NCI-H1436 treated with DMSO at 0.1 percent for 48 hours (cell line): ENCODE measurements around the gene NPIPA1.
"Not testable (repeated sequence)": the region's sequence is repeated elsewhere in the genome, so short reads cannot be mapped to it uniquely, and the experiment has no call there.

ENCODE experiments used
- DNase-seq: peaks from one replicate; lab custom pipeline; 2025; lab: John Stamatoyannopoulos, UW

Gene NPIPA1

DNA sequence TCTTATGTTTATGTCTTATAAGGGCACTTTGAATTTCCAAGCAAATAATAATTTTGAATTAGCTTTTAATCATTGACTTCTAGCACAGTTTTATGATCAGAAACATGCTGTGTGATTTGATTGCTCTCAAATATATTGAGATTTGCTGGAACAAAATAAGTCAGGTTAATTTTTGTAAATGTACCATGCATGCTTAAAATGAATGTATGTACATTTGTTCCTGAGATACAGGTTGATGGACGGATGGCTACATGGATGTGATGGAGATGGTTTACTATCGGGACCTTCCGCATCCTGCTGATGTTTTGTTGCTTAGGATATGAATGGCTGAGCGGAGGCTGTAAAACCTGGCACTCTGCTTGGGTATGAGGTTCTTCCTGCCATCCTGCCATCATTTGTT lies at the start of gene NPIPA1:
Gene NPIPA1 (plus strand): TSS at position 301 of the 400 bp plus-strand sequence. CDS start 0 bp downstream, at position 301.
- DNase-seq, result not testable (repeated sequence)

- not testable (repeated sequence) for DNase-seq
Observed at GRCh38 chr16:14892111-14892510, 45.1 kb upstream of the NPIPA1 start.

GRCh38 chr16:14895382-14895781 lies 41.9 kb upstream of the NPIPA1 start:
- not testable (repeated sequence) for DNase-seq

- DNase-seq, result not testable (repeated sequence)
Observed at GRCh38 chr16:14896023-14896422, 41.2 kb upstream of the NPIPA1 start.

DNA sequence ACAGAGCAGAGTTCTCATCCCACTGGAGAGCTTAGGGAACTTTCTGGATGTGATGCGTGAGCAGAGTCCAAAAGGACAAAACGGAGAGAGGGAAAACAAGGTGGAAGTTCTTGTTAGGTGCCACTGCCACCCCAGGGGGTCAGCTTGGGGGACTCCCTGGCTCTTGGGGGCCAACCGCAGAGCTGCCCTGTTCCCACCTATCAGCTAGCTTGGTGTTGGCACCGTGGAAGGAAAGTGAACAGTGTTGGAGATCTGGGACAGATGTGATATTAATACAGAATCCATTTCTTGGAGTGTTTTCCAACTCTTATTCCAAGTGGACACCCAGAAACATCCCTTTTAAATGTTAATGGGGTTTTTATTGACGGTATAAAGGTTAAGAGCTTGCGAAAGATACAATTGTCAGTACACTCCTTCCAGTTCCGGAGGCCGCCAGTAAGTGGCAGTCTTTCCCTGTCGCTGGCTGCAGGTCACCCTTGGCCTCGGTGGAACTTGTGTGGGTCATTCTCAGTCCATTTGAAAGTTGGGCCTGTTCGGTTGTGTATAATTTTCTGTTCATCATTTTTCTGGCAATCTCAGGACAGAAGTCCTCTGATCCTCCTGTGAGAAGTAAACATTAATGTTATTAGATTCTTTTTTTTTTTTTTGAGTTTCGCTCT lies 40.1 kb upstream of the NPIPA1 start:
- not testable (repeated sequence) for DNase-seq

- DNase-seq, result not testable (repeated sequence)
Observed at GRCh38 chr16:14898162-14898561, 39.1 kb upstream of the NPIPA1 start.

GRCh38 chr16:14903191-14903957 lies 33.9 kb upstream of the NPIPA1 start:
- DNase-seq, result not testable (repeated sequence)

DNA sequence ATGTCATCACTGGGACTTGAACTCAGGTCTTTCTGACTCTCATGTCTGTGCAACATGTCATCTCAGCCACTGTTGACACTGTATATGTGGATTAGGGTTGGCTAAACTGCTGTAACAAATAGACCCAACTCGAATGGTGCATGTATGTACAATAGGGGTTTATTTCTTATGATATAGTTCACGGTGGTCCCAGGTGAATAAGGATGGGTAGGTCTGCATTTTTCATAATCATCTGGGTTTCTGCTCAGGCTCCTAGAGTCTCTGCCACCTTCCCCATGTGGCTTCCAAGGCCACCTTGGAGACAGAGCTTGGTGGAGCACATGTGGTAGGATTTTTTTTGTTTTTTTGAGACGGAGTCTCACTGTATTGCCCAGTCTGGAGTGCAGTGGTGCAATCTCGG lies 27.5 kb upstream of the NPIPA1 start:
- not testable (repeated sequence) for DNase-seq

DNA sequence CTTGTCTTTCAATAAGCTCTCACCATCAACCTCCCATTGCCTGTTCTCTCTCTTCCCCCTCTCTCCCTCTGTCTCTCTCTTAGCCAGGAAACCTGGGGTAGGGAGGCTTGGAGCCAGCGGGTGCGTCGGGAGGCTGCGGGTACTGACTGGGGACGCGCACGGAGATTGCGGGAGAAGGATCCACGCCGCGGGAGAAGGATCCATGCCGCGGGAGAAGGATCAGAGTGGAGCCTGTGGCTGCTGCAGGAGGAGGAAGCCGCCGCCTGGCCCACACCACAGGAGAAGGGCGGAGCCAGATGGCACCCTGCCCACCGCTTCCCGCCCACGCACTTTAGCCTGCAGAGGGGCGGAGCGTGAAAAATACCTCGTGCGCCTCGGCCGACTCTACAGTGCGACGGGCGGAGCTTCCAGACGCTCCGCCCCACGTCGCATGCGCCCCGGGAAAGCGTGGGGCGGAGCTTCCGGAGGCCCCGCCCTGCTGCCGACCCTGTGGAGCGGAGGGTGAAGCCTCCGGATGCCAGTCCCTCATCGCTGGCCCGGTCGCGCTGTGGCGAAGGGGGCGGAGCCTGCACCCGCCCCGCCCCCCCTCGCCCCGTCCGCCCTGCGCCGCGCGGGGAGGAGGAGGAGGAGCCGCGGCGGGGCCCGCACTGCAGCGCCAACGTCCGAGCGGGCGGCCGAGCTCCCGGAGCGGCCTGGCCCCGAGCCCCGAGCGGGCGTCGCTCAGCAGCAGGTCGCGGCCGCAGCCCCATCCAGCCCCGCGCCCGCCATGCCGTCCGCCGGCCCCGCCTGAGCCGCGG lies 26.2 kb upstream of the NPIPA1 start:
- not testable (repeated sequence) for DNase-seq

- DNase-seq, result not testable (repeated sequence)
Observed at GRCh38 chr16:14911954-14912353, 25.3 kb upstream of the NPIPA1 start.

DNA sequence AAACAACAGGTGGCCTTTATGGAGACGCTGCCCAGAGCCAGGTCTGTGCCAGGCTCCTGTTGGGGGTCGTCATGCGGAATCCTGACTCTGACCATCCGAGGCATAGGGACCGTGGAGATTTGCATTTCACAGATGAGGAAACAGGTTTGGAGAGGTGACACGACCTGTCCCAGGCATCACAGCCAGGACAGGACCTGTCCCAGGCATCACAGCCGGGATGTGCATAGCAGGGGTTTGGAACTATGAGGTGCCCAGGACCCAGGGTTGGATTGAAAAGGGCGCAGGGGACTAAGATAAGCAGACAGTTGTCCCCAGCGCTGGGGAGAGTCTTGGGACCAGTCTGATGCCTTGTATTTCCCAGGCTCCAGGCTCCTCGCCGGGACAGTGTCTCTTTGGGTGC lies 24.7 kb upstream of the NPIPA1 start:
- not testable (repeated sequence) for DNase-seq

DNA sequence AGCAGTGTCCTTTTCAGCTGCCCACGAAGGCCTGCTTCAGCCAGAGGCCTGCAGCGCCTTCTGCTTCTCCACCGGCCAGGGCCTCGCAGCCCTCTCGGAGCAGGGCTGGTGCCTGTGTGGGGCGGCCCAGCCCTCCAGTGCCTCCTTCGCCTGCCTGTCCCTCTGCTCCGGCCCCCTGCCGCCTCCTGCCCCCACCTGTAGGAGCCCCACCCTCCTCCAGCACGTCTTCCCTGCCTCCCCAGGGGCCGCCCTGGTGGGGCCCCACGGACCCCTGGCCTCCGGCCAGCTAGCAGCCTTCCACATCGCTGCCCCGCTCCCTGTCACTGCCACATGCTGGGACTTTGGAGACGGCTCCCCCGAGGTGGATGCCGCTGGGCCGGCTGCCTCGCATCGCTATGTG lies 18.7 kb upstream of the NPIPA1 start:
- DNase-seq, result not testable (repeated sequence)

DNA sequence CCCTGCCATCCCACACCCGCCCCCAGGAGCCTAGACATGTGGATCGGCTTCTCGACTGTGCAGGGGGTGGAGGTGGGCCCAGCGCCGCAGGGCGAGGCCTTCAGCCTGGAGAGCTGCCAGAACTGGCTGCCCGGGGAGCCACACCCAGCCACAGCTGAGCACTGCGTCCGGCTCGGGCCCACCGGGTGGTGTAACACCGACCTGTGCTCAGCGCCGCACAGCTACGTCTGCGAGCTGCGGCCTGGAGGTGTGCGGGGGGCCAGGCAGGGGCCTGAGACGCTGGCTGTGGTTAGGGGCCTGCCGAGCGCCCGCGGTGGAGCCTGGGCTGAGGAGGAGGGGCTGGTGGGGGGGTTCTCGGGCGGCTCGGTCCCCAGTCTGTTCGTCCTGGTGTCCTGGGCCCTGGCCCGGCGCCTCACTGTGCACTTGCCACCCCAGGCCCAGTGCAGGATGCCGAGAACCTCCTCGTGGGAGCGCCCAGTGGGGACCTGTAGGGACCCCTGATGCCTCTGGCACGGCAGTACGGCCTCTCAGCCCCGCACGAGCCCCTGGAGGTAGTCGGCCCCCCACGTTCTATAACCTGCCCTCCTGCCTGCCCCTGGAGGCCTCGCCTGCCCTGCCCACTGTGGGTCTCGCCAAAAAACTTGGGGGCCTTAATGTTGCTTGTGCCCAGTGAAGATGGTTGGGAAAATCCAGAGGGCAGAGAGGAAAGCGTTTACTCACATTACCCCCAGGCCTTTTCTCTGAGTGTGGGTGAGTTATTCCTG lies 17.2 kb upstream of the NPIPA1 start:
- DNase-seq, result not testable (repeated sequence)

DNA sequence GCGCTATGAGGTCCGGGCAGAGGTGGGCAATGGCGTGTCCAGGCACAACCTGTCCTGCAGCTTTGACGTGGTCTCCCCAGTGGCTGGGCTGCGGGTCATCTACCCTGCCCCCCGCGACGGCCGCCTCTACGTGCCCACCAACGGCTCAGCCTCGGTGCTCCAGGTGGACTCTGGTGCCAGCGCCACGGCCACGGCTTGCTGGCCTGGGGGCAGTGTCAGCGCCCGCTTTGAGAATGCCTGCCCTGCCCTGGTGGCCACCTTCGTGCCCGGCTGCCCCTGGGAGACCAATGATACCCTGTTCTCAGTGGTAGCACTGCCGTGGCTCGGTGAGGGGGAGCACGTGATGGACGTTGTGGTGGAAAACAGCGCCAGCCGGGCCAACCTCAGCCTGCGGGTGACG lies 15.0 kb upstream of the NPIPA1 start:
- not testable (repeated sequence) for DNase-seq

DNA sequence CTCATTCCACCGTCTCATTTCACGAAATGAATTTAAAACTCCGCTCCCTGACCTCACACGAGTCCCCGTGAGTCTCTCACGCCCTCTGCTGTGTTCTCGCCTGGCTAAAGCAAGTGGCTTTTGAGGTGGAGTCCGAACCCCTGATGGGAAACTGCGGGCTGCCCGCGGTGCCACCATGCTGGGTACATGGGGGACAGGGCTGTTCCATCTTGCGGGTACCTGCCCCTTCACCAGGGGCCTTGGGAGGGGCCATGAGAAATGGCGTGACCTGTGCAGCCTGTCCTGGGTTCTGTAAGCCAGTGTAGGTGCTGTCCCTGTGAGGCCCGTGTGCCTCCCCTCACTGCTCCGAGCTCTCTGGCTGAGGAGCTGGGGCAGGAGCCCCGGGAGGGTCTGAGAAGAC lies 14.3 kb upstream of the NPIPA1 start:
- not testable (repeated sequence) for DNase-seq

DNA sequence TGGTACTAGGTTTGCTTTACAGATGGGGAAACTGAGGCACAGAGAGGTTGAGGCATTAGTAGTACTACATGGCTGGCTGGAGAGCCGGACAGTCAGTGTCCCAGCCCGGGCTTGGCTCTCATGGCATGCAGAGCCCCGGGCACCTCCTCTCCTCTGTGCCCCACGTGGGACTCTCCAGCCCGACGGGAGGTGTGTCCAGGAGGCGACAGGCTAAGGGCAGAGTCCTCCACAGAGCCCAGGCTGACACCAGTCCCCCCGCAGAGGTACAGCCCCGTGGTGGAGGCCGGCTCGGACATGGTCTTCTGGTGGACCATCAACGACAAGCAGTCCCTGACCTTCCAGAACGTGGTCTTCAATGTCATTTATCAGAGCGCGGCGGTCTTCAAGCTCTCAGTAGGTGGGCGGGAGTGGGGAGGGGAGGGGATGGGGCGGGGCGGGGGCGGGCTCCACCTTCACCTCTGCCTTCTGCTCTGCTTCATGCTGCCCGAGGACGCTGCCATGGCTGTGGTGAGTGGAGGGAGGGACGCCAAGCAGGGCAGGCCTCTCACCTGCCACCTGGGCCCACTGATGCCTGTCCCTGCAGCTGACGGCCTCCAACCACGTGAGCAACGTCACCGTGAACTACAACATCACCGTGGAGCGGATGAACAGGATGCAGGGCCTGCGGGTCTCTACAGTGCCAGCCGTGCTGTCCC lies 13.7 kb upstream of the NPIPA1 start:
- DNase-seq, result not testable (repeated sequence)

GRCh38 chr16:14924359-14924758 lies 12.9 kb upstream of the NPIPA1 start:
- not testable (repeated sequence) for DNase-seq

DNA sequence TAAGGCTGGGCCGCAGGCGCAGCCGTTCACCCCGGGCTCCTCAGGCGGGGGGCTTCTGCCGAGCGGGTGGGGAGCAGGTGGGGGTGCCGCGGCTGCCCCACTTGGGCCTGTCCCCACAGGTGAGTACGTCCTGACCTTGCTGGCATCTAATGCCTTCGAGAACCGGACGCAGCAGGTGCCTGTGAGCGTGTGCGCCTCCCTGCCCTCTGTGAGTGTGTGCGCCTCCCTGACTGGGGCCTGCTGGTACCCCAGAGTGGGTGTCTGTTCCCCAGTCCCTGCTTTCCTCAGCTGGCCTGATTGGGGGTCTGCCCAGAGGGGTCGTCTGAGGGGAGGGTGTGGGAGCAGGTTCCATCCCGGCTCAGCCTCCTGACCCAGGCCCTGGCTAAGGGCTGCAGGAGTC lies 12.3 kb upstream of the NPIPA1 start:
- DNase-seq, result not testable (repeated sequence)

- not testable (repeated sequence) for DNase-seq
Observed at GRCh38 chr16:14928064-14928714, 9.1 kb upstream of the NPIPA1 start.

- DNase-seq, result not testable (repeated sequence)
Observed at GRCh38 chr16:14929176-14929575, 8.1 kb upstream of the NPIPA1 start.
